ENCODE data around the gene RASA3.

Gene RASA3

DNA sequence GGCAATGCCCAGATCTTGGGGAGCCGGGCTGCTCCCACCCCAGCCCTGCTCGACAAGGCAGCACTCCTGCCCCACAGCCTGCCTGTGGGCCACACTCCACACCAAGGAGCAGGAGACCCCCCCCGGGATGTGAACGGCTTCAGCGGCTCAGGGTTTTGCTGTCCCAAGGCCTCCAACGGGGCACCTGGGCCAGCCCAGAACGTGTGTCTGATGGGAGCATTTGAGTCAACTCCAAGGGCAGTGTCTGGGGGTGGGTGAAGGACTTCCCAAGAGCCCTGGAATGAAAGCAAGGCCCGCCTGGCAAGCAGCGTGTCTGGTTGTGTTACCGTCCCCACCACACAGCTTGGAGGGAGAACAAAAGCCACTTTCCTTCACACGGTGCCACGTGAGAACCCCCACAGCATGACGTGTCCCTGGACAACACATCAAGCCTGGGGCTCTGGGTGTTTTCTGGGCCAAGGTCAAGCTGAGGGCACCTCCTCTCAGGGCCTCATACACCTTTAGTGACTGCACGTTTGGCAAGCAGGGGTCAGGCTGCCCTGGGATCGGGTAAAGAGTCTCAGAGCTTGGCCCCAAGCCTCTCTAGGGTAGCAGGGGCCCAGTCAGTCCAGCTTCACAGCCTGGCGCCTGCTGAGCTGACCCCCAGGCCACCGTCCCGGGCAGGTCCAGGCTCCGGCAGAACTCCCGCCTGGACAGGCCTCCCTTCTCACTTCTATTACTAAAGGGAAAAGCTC lies 164.5 kb downstream of the RASA3 start:
- H3K4me3 ChIP-seq (ENCODE audit: low read length), result no peak overlapping the region
- DNase-seq (ENCODE audit: low read depth), result no peak
- TF ChIP-seq, protein P1, sequence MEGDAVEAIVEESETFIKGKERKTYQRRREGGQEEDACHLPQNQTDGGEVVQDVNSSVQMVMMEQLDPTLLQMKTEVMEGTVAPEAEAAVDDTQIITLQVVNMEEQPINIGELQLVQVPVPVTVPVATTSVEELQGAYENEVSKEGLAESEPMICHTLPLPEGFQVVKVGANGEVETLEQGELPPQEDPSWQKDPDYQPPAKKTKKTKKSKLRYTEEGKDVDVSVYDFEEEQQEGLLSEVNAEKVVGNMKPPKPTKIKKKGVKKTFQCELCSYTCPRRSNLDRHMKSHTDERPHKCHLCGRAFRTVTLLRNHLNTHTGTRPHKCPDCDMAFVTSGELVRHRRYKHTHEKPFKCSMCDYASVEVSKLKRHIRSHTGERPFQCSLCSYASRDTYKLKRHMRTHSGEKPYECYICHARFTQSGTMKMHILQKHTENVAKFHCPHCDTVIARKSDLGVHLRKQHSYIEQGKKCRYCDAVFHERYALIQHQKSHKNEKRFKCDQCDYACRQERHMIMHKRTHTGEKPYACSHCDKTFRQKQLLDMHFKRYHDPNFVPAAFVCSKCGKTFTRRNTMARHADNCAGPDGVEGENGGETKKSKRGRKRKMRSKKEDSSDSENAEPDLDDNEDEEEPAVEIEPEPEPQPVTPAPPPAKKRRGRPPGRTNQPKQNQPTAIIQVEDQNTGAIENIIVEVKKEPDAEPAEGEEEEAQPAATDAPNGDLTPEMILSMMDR (IDR thresholded peaks at IDR 0.05; ENCODE audit: insufficient read depth, low read depth, low read length, missing control alignments), result no peak

DNA sequence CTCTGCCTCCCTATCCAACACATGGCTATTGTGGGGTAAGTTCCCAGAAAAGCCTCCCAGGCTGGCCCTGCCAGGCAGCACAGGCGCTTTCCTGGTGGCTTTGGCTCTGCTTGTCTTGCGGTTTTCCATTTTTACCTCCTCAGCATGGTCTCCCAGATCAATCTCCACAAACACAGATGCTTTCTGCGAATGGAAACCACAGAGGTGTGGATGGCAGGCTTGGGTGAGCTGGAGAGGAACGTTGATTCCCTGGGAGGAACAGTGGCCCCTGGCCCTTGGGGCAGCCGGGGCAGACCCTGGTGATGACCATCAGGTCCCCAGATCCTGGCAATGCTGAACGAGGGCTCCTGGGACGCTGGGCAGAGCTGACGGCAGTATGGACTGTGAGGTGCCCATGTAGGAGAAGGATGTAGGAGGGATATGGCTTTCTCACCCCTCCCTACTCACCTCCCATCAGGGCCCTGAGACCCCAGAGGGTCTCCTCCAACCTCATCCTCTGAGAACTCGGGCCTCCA lies 165.2 kb downstream of the RASA3 start:
- no peak for DNase-seq (ENCODE audit: low read depth)
- TF ChIP-seq, protein P1 (IDR thresholded peaks at IDR 0.05; ENCODE audit: insufficient read depth, low read depth, low read length, missing control alignments), result no peak
- H3K4me3 ChIP-seq (ENCODE audit: low read length), result no peak overlapping the region

DNA sequence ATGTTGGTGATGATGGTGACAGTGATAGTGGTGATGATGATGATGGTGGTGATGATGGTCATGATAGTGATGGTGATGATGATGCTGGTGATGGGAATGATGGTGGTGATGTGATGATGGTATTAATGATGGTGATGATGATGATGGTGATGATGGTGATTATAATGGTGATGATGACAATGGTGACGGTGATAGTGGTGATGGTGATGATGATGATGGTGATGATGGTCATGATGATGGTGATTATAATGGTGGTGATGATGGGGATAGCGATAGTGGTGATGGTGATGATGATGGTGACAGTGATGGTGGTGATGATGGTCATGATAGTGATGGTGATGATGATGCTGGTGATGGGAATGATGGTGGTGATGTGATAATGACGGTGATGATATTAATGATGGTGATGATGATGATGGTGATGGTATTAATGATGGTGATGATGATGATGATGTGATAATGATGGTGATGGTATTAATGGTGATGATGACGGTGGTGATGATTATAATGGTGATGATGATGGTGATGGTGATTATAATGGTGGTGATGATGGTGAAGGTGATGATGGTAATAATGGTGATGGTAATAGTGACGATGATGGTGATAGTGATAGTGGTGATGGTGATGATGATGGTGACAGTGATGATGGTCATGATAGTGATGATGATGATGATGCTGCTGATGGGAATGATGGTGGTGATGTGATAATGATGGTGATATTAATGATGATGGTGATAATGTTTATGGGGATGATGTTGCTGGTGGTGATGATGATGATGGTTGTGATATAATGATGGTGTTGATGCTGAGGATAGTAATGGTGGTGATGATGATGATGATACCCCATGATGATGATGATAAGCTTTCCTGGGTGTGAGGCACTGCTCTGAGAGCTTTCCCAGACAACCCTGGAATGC lies 166.2 kb downstream of the RASA3 start:
- H3K4me3 ChIP-seq (ENCODE audit: low read length), result no peak overlapping the region
- DNase-seq (ENCODE audit: low read depth), result no peak
- TF ChIP-seq, protein P1 (IDR thresholded peaks at IDR 0.05; ENCODE audit: insufficient read depth, low read depth, low read length, missing control alignments), result no peak

DNA sequence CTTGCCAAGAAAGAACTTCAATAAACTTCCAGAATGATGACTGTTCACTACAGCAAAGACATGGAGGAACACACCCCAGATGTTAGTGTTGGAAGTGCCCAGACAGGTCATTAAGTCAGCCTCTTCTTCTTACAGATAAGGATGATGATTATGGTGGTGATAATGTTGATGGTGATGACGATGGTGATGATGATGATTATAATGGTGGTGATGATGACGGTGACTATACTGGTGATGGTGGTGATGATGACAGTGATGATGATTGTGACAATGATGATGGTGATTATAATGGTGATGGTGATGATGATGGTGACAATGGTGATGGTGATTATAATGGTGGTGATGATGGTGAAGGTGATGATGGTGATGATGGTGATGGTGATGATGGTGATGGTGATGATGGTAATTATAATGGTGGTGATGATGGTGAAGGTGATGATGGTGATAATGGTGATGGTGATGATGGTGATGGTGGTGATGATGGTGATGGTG lies 167.0 kb downstream of the RASA3 start:
- TF ChIP-seq, protein P1 (IDR thresholded peaks at IDR 0.05; ENCODE audit: insufficient read depth, low read depth, low read length, missing control alignments), result no peak
- no peak overlapping the region for H3K4me3 ChIP-seq (ENCODE audit: low read length)
- no peak for DNase-seq (ENCODE audit: low read depth)

DNA sequence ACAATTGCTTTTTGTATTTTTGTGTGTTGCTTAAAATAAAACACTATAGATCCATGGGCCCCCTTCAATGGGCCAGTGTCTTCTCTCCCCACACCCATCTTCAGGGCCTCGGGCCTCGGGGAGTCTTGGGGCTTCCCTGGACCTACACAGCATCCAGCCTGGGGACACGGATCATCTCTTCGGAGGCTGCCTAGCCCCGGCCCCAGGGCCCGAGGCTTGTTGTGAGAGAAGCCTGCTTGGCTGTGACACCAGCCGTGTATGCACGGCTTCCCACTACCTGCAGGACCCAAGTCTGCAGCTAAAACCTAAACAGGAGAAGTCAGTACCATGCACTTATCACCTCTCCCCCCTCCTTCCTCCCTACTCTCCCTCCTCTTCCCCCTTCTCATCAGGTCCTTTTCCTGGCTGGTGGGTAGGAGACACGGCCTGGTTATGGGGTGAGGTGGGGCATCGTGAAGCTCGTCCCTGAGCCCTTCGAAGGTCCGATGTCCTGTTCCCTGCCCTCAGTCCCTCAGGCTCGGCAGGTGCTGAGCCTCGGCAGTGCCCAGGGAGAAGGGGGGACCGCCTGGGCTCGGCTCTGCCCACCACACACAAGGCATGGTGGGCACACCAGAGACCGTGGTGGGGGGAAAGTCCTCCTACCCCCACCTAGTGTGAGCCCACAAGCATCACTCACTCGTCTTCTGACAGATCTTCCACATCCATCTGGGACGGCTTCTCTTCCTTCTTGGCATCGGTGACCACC lies 168.0 kb downstream of the RASA3 start:
- TF ChIP-seq, protein P1 (IDR thresholded peaks at IDR 0.05; ENCODE audit: insufficient read depth, low read depth, low read length, missing control alignments), result no peak
- DNase-seq (ENCODE audit: low read depth), result no peak
- no peak overlapping the region for H3K4me3 ChIP-seq (ENCODE audit: low read length)

DNA sequence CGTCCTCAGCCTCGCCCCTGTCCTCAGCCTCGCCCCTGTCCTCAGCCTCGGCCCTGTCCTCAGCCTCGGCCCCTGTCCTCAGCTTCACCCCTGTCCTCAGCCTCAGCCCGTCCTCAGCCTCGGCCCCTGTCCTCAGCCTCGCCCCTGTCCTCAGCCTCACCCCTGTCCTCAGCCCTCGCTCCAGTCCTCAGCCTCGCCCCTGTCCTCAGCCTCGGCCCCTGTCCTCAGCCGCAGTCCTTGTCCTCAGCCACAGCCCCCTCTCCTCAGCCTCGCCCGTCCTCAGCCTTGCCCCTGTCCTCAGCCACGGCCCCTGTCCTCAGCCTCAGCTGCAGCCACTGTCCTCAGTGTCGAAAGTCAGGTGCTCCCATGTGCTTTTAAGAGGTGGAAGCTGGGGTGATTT lies 169.0 kb downstream of the RASA3 start:
- H3K4me3 ChIP-seq (ENCODE audit: low read length), result no peak overlapping the region
- no peak for DNase-seq (ENCODE audit: low read depth)
- TF ChIP-seq, protein P1 (IDR thresholded peaks at IDR 0.05; ENCODE audit: insufficient read depth, low read depth, low read length, missing control alignments), result no peak

All from epithelial cell of esophagus (primary cell).